H1 (cell line): ENCODE results near the gene LITAFD. TPM values are rescaled to one million over a fixed set of nuclear protein-coding genes. Genes with fewer than 3 reads are reported as not detected.

Source experiments
- ATF3 ChIP-seq: IDR thresholded peaks from 2 replicates; pipeline ENCODE4 v1.6.1; 2011; ENCODE audit warnings: low read depth, mild to moderate bottlenecking, low read length; ENCODE audit not compliant: insufficient read depth
- BCL11A ChIP-seq, 2 experiments: IDR thresholded peaks; one replicate each; pipeline ENCODE4 v1.6.1; 2011; ENCODE audit warnings: low read depth in 2 of 2, low read length in 2 of 2, mild to moderate bottlenecking in 2 of 2
- BRCA1 ChIP-seq: IDR thresholded peaks from 2 replicates; pipeline ENCODE4 v1.6.1; 2012; ENCODE audit warnings: low read depth, low read length, improper control_type of control experiment
- CEBPB ChIP-seq: IDR thresholded peaks from 2 replicates; pipeline ENCODE4 v1.6.1; 2012; ENCODE audit warnings: low read depth, low read length
- CHD7 ChIP-seq: fragments of 300-600 bp; sonication (generic); IDR thresholded peaks from 2 replicates; pipeline ENCODE4 v1.7.1; 2012; ENCODE audit warnings: low read length, moderate library complexity, mild to moderate bottlenecking, inconsistent platforms; ENCODE audit not compliant: insufficient replicate concordance
- CREB1 ChIP-seq: IDR thresholded peaks from 2 replicates; pipeline ENCODE4 v1.6.1; 2012; ENCODE audit warnings: inconsistent platforms
- JUND ChIP-seq: IDR thresholded peaks from 2 replicates; pipeline ENCODE4 v1.6.1; 2011; ENCODE audit warnings: mild to moderate bottlenecking, improper control_type of control experiment, low read length
- NANOG ChIP-seq: IDR thresholded peaks from 2 replicates; pipeline ENCODE4 v1.6.1; 2011; ENCODE audit warnings: low read length, low read depth, mild to moderate bottlenecking, inconsistent platforms; ENCODE audit not compliant: insufficient read depth, poor library complexity, severe bottlenecking
- POLR2A ChIP-seq, 2 experiments: IDR thresholded peaks; 1 replicate in 1 of 2; 2 replicates in 1 of 2; pipeline ENCODE4 v1.6.1; 2011; ENCODE audit warnings: low read depth in 2 of 2, low read length in 2 of 2, mild to moderate bottlenecking in 2 of 2; ENCODE audit errors: control extremely low read depth in 1 of 2
- RBBP5 ChIP-seq: IDR thresholded peaks from 2 replicates; pipeline ENCODE4 v1.7.1; 2012; ENCODE audit warnings: low read depth, mild to moderate bottlenecking, inconsistent platforms, low read length, moderate library complexity, borderline replicate concordance
- SAP30 ChIP-seq: fragments of 300-600 bp; sonication (generic); IDR thresholded peaks from 2 replicates; pipeline ENCODE4 v1.7.1; 2012; ENCODE audit warnings: low read length, moderate library complexity, mild to moderate bottlenecking, inconsistent platforms; ENCODE audit not compliant: insufficient read depth, insufficient replicate concordance
- TCF12 ChIP-seq: IDR thresholded peaks from 2 replicates; pipeline ENCODE4 v1.6.1; 2011; ENCODE audit warnings: low read depth, mild to moderate bottlenecking, low read length
- polyA plus RNA-seq, 7 experiments: library from polyadenylated mRNA; depleted of rRNA in 3 of 7; stranded (reverse) in 5 of 7; unstranded in 2 of 7; fragments of >200 nt in 5 of 7; fragments of 200-250 nt in 2 of 7; gene quantifications; 1 replicate in 5 of 7; 2 replicates in 1 of 7; 4 replicates in 1 of 7; pipeline versions ENCODE4 v1.2.1 to v1.2.3, GENCODE V29; 2011 to 2013; ENCODE audit warnings: missing spikeins in 2 of 7, mixed read lengths in 2 of 7
- total RNA-seq: library from RNA; stranded (reverse); fragmentation: NEBNext Ultra II Directional; extraction: Animal tissue kit (Norgen Biotek cat#: 25700); gene quantifications from 2 replicates; pipeline ENCODE4 v1.2.1, GENCODE V29; 2021

The LITAFD gene
- total and polyA plus RNA-seq, 2 of the 8 experiments (the other 6 are each of a cell fraction or from before 2014, with no cell fraction given): not detected

- TF ChIP-seq CHD7 (no peak), NANOG (no peak), JUND (no peak), ATF3 (no peak), CEBPB (no peak), BCL11A (IDR thresholded peaks at IDR 0.05; ENCODE audit: low read depth in 2 of 2, low read length in 2 of 2) (no peak), RBBP5 (no peak), POLR2A (IDR thresholded peaks at IDR 0.05; ENCODE audit: control extremely low read depth in 1 of 2, low read depth in 2 of 2, low read length in 2 of 2) (no peak), SAP30 (no peak), TCF12 (no peak), CREB1 (no peak), BRCA1 (no peak)
Observed at GRCh38 chr16:8901320-8901861, 19.2 kb downstream of the LITAFD start (continued).
